Tongue (tissue), 2 donors: ENCODE results near the gene SSH3. TPM values are rescaled to one million over a fixed set of nuclear protein-coding genes. Genes with fewer than 3 reads are reported as not detected.

Source experiments
- DNase-seq: peaks from one replicate; pipeline ENCODE4 v3.0.0-alpha.2; 2015
- total RNA-seq: library from RNA; depleted of rRNA; stranded (reverse); fragments of >200 nt; gene quantifications from one replicate; pipeline ENCODE4 v1.2.3, GENCODE V29; 2014

SSH3 gene
- total RNA-seq, 1 donor from 2014 or later, result 35.6 TPM

GRCh38 chr11:67268081-67268961, 35.0 kb upstream of the SSH3 start:
- DNase-seq, result no peak

- DNase-seq, result no peak
Measured at GRCh38 chr11:67268962-67269268, 34.4 kb upstream of the SSH3 start.

GRCh38 chr11:67269401-67270255, 33.7 kb upstream of the SSH3 start:
- peak; percentile 61 for DNase-seq

GRCh38 chr11:67270256-67271204, 32.8 kb upstream of the SSH3 start:
- peak; percentile 58 for DNase-seq

GRCh38 chr11:67271205-67271540, 32.2 kb upstream of the SSH3 start:
- no peak for DNase-seq

GRCh38 chr11:67271541-67272284, 31.6 kb upstream of the SSH3 start:
- no peak for DNase-seq

GRCh38 chr11:67272327-67273259, 30.7 kb upstream of the SSH3 start:
- no peak for DNase-seq

GRCh38 chr11:67273260-67273990, 29.9 kb upstream of the SSH3 start:
- no peak for DNase-seq

- no peak for DNase-seq
Measured at GRCh38 chr11:67274768-67275605, 28.3 kb upstream of the SSH3 start.

- no peak for DNase-seq
Measured at GRCh38 chr11:67275606-67276409, 27.5 kb upstream of the SSH3 start.

GRCh38 chr11:67276781-67277230, 26.5 kb upstream of the SSH3 start:
- peak; percentile 84 for DNase-seq

GRCh38 chr11:67277231-67277961, 25.9 kb upstream of the SSH3 start:
- DNase-seq, result peak; percentile 95

- no peak for DNase-seq
Measured at GRCh38 chr11:67278135-67278938, 25.0 kb upstream of the SSH3 start.

- no peak for DNase-seq
Measured at GRCh38 chr11:67278939-67279588, 24.3 kb upstream of the SSH3 start.

GRCh38 chr11:67279589-67280340, 23.6 kb upstream of the SSH3 start:
- no peak for DNase-seq
